ENCODE measurements around the gene LRRC8B.
A peak's percentile ranks its signal among the peaks of the same experiment; 100 is the strongest.

LRRC8B gene

DNA sequence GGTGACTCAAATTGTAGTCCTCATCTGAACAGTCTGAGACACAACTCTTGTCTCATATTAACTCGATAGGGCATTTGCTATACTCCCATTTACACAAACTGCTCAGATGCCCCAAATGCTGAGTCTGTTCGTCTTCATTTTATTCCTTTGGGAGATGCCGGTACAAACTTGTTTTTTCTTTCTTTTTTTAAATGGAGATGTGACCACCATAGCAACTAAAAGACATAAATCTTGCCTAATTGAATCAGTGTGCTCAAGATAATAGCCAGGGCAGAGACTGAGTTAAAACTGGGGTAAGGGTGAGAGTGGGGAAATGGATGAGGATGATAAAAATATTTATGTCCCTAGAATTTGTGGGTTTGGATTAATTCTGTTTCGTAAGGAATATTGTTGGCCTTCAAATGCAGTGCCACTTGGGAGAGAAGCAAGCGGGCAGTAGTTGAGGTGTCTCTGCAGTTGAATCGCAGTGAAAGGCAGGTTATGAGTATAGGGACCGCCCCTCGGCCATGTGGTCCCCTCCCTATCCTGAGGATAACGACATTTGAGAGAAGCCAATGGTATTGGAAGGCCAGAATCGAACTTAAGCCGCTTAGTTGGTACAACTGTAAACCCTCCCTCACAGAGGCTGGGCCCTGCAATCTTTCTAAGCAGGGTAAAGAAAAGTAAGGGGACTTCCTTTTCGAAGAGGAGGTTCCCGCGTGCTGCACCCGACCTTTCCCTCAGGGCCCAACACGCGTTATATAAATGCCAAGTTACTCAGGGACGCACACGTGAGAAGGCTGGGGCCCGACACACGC lies 859 bp upstream of the LRRC8B start:
- Histone ChIP-seq H2AFZ (ENCODE audit: low read length) (peak overlapping the region; percentile 96), H3K4me2 (ENCODE audit: low read depth, low read length, poor library complexity, severe bottlenecking) (peak overlapping the region; percentile 83), H3K9me3 (ENCODE audit: insufficient read depth, low read depth, low read length) (no peaks in the 10 kb centered on the region), H3F3A (ENCODE audit: low read depth) (no peaks in the 10 kb centered on the region), H3K27me3 (ENCODE audit: insufficient read depth, low read length, poor library complexity, severe bottlenecking) (no peaks in the 10 kb centered on the region), H3K9ac (ENCODE audit: low read depth, low read length, poor library complexity, severe bottlenecking) (peak overlapping the region; percentile 86), H3K4me1 (ENCODE audit: insufficient read depth, low read length, poor library complexity, severe bottlenecking) (peaks cover 35% of the 10 kb centered on the region), H3K79me2 (ENCODE audit: insufficient read depth, low read length) (peaks cover 40% of the 10 kb centered on the region), H3K4me3 (ENCODE audit: low read length, poor library complexity, severe bottlenecking) (peak overlapping the region; percentile 98), H3K36me3 (ENCODE audit: insufficient read depth, low read length) (no peaks in the 10 kb centered on the region), H4K20me1 (ENCODE audit: insufficient read depth, low read length, poor library complexity, severe bottlenecking) (peaks cover 31% of the 10 kb centered on the region), H3K9me2 (replicated peaks; ENCODE audit: low read depth, low read length) (no peaks in the 10 kb centered on the region)
- no peak for TF ChIP-seq CTCF (conservative IDR thresholded peaks at IDR 0.05; ENCODE audit: low read length)
- TF ChIP-seq EZH2phosphoT487 (IDR thresholded peaks at IDR 0.05; ENCODE audit: borderline replicate concordance): no peak

DNA sequence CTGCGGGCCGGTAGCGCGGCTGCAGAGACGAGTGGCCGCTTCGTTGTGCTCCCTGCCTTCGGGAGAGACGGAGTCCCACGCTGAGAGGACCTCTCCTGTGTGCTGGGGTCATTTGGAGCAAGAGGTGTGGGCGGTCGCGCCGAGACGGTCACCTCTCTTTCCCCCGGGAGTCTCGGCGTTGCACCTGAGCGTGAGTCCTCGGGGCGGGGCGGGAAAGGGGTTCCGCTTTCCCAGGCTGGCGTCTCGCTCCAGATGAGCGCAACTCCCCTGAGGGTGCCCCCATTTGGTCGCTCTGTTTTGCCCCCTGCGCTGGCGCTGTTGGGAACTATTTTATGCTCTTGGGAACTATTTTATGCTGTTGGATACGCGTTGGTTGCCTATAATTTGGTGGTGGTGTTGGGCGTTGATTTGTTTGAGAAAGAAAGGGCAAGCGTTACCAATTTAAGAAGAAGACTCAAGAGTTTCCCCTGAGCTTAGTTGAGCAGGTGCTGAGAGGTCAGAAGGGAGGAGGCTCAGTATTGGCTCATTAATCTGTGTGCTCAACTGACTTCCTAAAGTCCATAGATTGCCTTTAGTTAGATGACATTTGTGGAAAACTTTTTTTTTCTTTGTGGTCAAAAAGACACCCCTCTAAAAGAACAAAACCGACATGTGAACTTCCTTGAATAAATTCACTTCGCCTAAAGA lies 683 bp downstream of the LRRC8B start:
- Histone ChIP-seq H3K9ac (ENCODE audit: low read depth, low read length, poor library complexity, severe bottlenecking) (peak overlapping the region; percentile 86), H3K79me2 (ENCODE audit: insufficient read depth, low read length) (peaks cover 52% of the 10 kb centered on the region), H2AFZ (ENCODE audit: low read length) (peak overlapping the region; percentile 96), H3K4me2 (ENCODE audit: low read depth, low read length, poor library complexity, severe bottlenecking) (peak overlapping the region; percentile 83), H3K36me3 (ENCODE audit: insufficient read depth, low read length) (no peaks in the 10 kb centered on the region), H3K4me3 (ENCODE audit: low read length, poor library complexity, severe bottlenecking) (peak overlapping the region; percentile 98), H3F3A (ENCODE audit: low read depth) (no peaks in the 10 kb centered on the region), H3K9me2 (replicated peaks; ENCODE audit: low read depth, low read length) (no peaks in the 10 kb centered on the region), H3K27me3 (ENCODE audit: insufficient read depth, low read length, poor library complexity, severe bottlenecking) (no peaks in the 10 kb centered on the region), H3K9me3 (ENCODE audit: insufficient read depth, low read depth, low read length) (no peaks in the 10 kb centered on the region), H4K20me1 (ENCODE audit: insufficient read depth, low read length, poor library complexity, severe bottlenecking) (peaks cover 33% of the 10 kb centered on the region), H3K4me1 (ENCODE audit: insufficient read depth, low read length, poor library complexity, severe bottlenecking) (peaks cover 41% of the 10 kb centered on the region)
- TF ChIP-seq EZH2phosphoT487 (IDR thresholded peaks at IDR 0.05; ENCODE audit: borderline replicate concordance) (no peak), CTCF (conservative IDR thresholded peaks at IDR 0.05; ENCODE audit: low read length) (peak; percentile 25)

- H3K4me3 ChIP-seq (ENCODE audit: low read length, poor library complexity, severe bottlenecking): peak overlapping the region; percentile 98
- no peaks in the 10 kb centered on the region for H3K36me3 ChIP-seq (ENCODE audit: insufficient read depth, low read length)
- H4K20me1 ChIP-seq (ENCODE audit: insufficient read depth, low read length, poor library complexity, severe bottlenecking): peaks cover 37% of the 10 kb centered on the region
- H3K9ac ChIP-seq (ENCODE audit: low read depth, low read length, poor library complexity, severe bottlenecking): peak overlapping the region; percentile 27
- no peaks in the 10 kb centered on the region for H3K27me3 ChIP-seq (ENCODE audit: insufficient read depth, low read length, poor library complexity, severe bottlenecking)
- no peaks in the 10 kb centered on the region for H3F3A ChIP-seq (ENCODE audit: low read depth)
- H3K4me2 ChIP-seq (ENCODE audit: low read depth, low read length, poor library complexity, severe bottlenecking): peak overlapping the region; percentile 83
- no peaks in the 10 kb centered on the region for H3K9me3 ChIP-seq (ENCODE audit: insufficient read depth, low read depth, low read length)
- peaks cover 71% of the 10 kb centered on the region for H3K79me2 ChIP-seq (ENCODE audit: insufficient read depth, low read length)
- no peaks in the 10 kb centered on the region for H3K9me2 ChIP-seq (replicated peaks; ENCODE audit: low read depth, low read length)
- peaks cover 55% of the 10 kb centered on the region for H3K4me1 ChIP-seq (ENCODE audit: insufficient read depth, low read length, poor library complexity, severe bottlenecking)
- H2AFZ ChIP-seq (ENCODE audit: low read length): no peak overlapping the region
- TF ChIP-seq CTCF (conservative IDR thresholded peaks at IDR 0.05; ENCODE audit: low read length) (no peak), EZH2phosphoT487 (IDR thresholded peaks at IDR 0.05; ENCODE audit: borderline replicate concordance) (no peak)
These were observed 2.6 kb downstream of the LRRC8B start for GRCh38 chr1:89527256-89527655.

All from Loucy (cell line).